LNCaP clone FGC (cell line): Measurements from ENCODE around the gene LAMB2.

Experiments used
- DNase-seq: peaks from one replicate; pipeline ENCODE4 v3.0.0-alpha.2; 2011; ENCODE audit warnings: low read depth
- H3K4me3 ChIP-seq: 2 replicates; pipeline ENCODE4 v1.5.1; 2011; ENCODE audit warnings: mild to moderate bottlenecking, low read depth, low read length, control low read depth
- CTCF ChIP-seq: IDR thresholded peaks from 2 replicates; pipeline ENCODE4 v1.5.1; 2012; ENCODE audit warnings: mild to moderate bottlenecking; ENCODE audit not compliant: control insufficient read depth, insufficient read depth; ENCODE audit errors: extremely low read depth

Gene LAMB2

GRCh38 chr3:49173792-49174170, 40.9 kb upstream of the LAMB2 start:
- no peak overlapping the region for H3K4me3 ChIP-seq
- no peak for DNase-seq
- no peak for TF ChIP-seq CTCF

- H3K4me3 ChIP-seq = no peak overlapping the region
- no peak for DNase-seq
- TF ChIP-seq CTCF = no peak
These were observed 40.4 kb upstream of the LAMB2 start for GRCh38 chr3:49173116-49173791.

GRCh38 chr3:49172551-49173041, 39.7 kb upstream of the LAMB2 start:
- H3K4me3 ChIP-seq = peak overlapping the region; percentile 72
- no peak for DNase-seq
- no peak for TF ChIP-seq CTCF

- DNase-seq = no peak
- no peak for TF ChIP-seq CTCF
- peak overlapping the region; percentile 72 for H3K4me3 ChIP-seq
These were observed 39.1 kb upstream of the LAMB2 start for GRCh38 chr3:49171775-49172500.

- TF ChIP-seq CTCF = peak; percentile 85
- peak; percentile 67 for DNase-seq
- H3K4me3 ChIP-seq = peak within 1 kb of the TSS; percentile 72
These were observed 38.4 kb upstream of the LAMB2 start, which contains the start of gene KLHDC8B for GRCh38 chr3:49171119-49171774. KLHDC8B (plus strand) TSS chr3:49171598; CDS start chr3:49172770, 1,172 bp downstream.

GRCh38 chr3:49170744-49171118, 37.9 kb upstream of the LAMB2 start:
- no peak for TF ChIP-seq CTCF
- H3K4me3 ChIP-seq = peak overlapping the region; percentile 72
- DNase-seq = no peak
